ENCODE data around the gene NPIPA8. TPM values are rescaled to one million over a fixed set of nuclear protein-coding genes. Genes with fewer than 3 reads are reported as not detected.
"Not testable (repeated sequence)": the region's sequence is repeated elsewhere in the genome, so short reads cannot be mapped to it uniquely, and the experiment has no call there.

NPIPA8 gene
- total RNA-seq, 2 donors from 2014 or later, result 10.2 TPM; not detected in 1

GRCh38 chr16:18303059-18303706 is 33.4 kb downstream of the NPIPA8 start:
- DNase-seq (ENCODE audit: low spot score), result not testable (repeated sequence)

GRCh38 chr16:18297714-18298113 is 38.8 kb downstream of the NPIPA8 start:
- H3K4me3 ChIP-seq; H3K9me3 ChIP-seq; H3K27me3 ChIP-seq; DNase-seq (ENCODE audit: low spot score); H3K27ac ChIP-seq; H3K4me1 ChIP-seq; H3K36me3 ChIP-seq: not testable (repeated sequence)

More at GRCh38 chr16:18303059-18303706, 33.4 kb downstream of the NPIPA8 start:
- H3K27me3 ChIP-seq, H3K36me3 ChIP-seq, H3K4me3 ChIP-seq, H3K9me3 ChIP-seq, H3K4me1 ChIP-seq, H3K27ac ChIP-seq: not testable (repeated sequence)

- H3K36me3 ChIP-seq; H3K4me1 ChIP-seq; H3K27ac ChIP-seq; H3K4me3 ChIP-seq; H3K27me3 ChIP-seq; DNase-seq (ENCODE audit: low spot score); H3K9me3 ChIP-seq: not testable (repeated sequence)
These were observed 39.6 kb downstream of the NPIPA8 start for GRCh38 chr16:18296931-18297330.

- not testable (repeated sequence) for H3K4me1 ChIP-seq; H3K4me3 ChIP-seq; DNase-seq (ENCODE audit: low spot score); H3K36me3 ChIP-seq; H3K27ac ChIP-seq; H3K9me3 ChIP-seq; H3K27me3 ChIP-seq
These were observed 42.2 kb downstream of the NPIPA8 start for GRCh38 chr16:18294371-18294770.

GRCh38 chr16:18293337-18293956 is 43.1 kb downstream of the NPIPA8 start:
- DNase-seq (ENCODE audit: low spot score); H3K4me1 ChIP-seq; H3K36me3 ChIP-seq; H3K27me3 ChIP-seq; H3K27ac ChIP-seq; H3K4me3 ChIP-seq; H3K9me3 ChIP-seq: not testable (repeated sequence)

- not testable (repeated sequence) for DNase-seq (ENCODE audit: low spot score); H3K27ac ChIP-seq; H3K9me3 ChIP-seq; H3K4me1 ChIP-seq; H3K36me3 ChIP-seq; H3K27me3 ChIP-seq; H3K4me3 ChIP-seq
These were observed 45.6 kb downstream of the NPIPA8 start for GRCh38 chr16:18290959-18291358.

- not testable (repeated sequence) for H3K36me3 ChIP-seq; H3K27me3 ChIP-seq; H3K4me3 ChIP-seq; H3K4me1 ChIP-seq; H3K27ac ChIP-seq; H3K9me3 ChIP-seq; DNase-seq (ENCODE audit: low spot score)
These were observed 50.2 kb downstream of the NPIPA8 start for GRCh38 chr16:18286342-18286741.

- not testable (repeated sequence) for H3K36me3 ChIP-seq; H3K4me3 ChIP-seq; H3K27ac ChIP-seq; H3K27me3 ChIP-seq; H3K9me3 ChIP-seq; H3K4me1 ChIP-seq; DNase-seq (ENCODE audit: low spot score)
These were observed 56.2 kb downstream of the NPIPA8 start for GRCh38 chr16:18280319-18280718.

- H3K27me3 ChIP-seq; DNase-seq (ENCODE audit: low spot score); H3K27ac ChIP-seq; H3K4me3 ChIP-seq; H3K4me1 ChIP-seq; H3K36me3 ChIP-seq; H3K9me3 ChIP-seq: not testable (repeated sequence)
These were observed 59.8 kb downstream of the NPIPA8 start for GRCh38 chr16:18276756-18277155.

GRCh38 chr16:18270171-18270570 is 66.4 kb downstream of the NPIPA8 start:
- not testable (repeated sequence) for H3K4me3 ChIP-seq; H3K27ac ChIP-seq; H3K9me3 ChIP-seq; DNase-seq (ENCODE audit: low spot score); H3K36me3 ChIP-seq; H3K27me3 ChIP-seq; H3K4me1 ChIP-seq

Small RNAs within 50 kb of the gene (microRNA-seq; reads per million reads assigned to microRNA genes)
- gene MIR6511A4 (ENCODE audit: borderline number of aligned reads in 2 of 2, borderline replicate concordance in 1 of 2) (0 reads per million in 2 donors), gene MIR6770-3 (ENCODE audit: borderline number of aligned reads in 2 of 2, borderline replicate concordance in 1 of 2) (0 reads per million in 2 donors)

Other genes with a start within 250 kb of the NPIPA8 start
- gene NOMO2, start 225.4 kb upstream of the NPIPA8 start, total RNA-seq, result 100 to 1,000 TPM; 223 to 229 TPM

Data from right atrium auricular region (tissue), 2 donors.